Type B pancreatic cell (in vitro differentiated cells): Measurements from ENCODE around the gene PAQR7. TPM values are rescaled to one million over a fixed set of nuclear protein-coding genes. Genes with fewer than 3 reads are reported as not detected.

Experiments used
- DNase-seq: peaks from one replicate; pipeline ENCODE4 v3.0.0; 2021; ENCODE audit warnings: mixed read lengths; ENCODE audit not compliant: unreplicated experiment; ENCODE audit errors: extremely low spot score
- H3K27ac Mint-ChIP-seq: 2 replicates; pipeline ENCODE4 v1.8.0; 2021; ENCODE audit warnings: mild to moderate bottlenecking, mixed read lengths
- H3K27me3 Mint-ChIP-seq: 2 replicates; pipeline ENCODE4 v1.8.0; 2021; ENCODE audit warnings: mixed read lengths
- H3K36me3 Mint-ChIP-seq: 2 replicates; pipeline ENCODE4 v1.8.0; 2021; ENCODE audit warnings: mixed read lengths
- H3K4me1 Mint-ChIP-seq: one replicate; pipeline ENCODE4 v1.8.0; 2021; ENCODE audit warnings: mixed read lengths; ENCODE audit not compliant: unreplicated experiment
- H3K4me3 Mint-ChIP-seq: 2 replicates; pipeline ENCODE4 v1.8.0; 2021; ENCODE audit warnings: mild to moderate bottlenecking, mixed read lengths
- H3K9me3 Mint-ChIP-seq: 2 replicates; pipeline ENCODE4 v1.8.0; 2021; ENCODE audit warnings: mixed read lengths
- CTCF ChIP-seq: fragments of 200-600 bp; sonication (generic); conservative IDR thresholded peaks from 2 replicates; pipeline ENCODE4 v1.5.0; 2021; ENCODE audit warnings: antibody characterized with exemption, mild to moderate bottlenecking
- total RNA-seq: library from RNA; stranded (reverse); gene quantifications from 2 replicates; pipeline ENCODE4 v1.2.1, GENCODE V29; 2021; ENCODE audit warnings: low replicate concordance

PAQR7 gene
- total RNA-seq, 1 donor from 2014 or later = 24.3 TPM

- Mint-ChIP-seq H3K27me3 (no peaks in the 10 kb centered on the region), H3K27ac (no peak overlapping the region), H3K36me3 (peaks cover 3% of the 10 kb centered on the region), H3K4me1 (no peaks in the 10 kb centered on the region), H3K4me3 (no peak overlapping the region), H3K9me3 (no peaks in the 10 kb centered on the region)
- peak; percentile 53 for TF ChIP-seq CTCF
- DNase-seq = no peak
Measured at GRCh38 chr1:25837262-25837875, 38.1 kb downstream of the PAQR7 start.

GRCh38 chr1:25836695-25837094 is 38.8 kb downstream of the PAQR7 start:
- H3K4me3 Mint-ChIP-seq = no peak overlapping the region
- no peaks in the 10 kb centered on the region for H3K27me3 Mint-ChIP-seq
- no peak overlapping the region for H3K27ac Mint-ChIP-seq
- no peaks in the 10 kb centered on the region for H3K9me3 Mint-ChIP-seq
- peak; percentile 16 for DNase-seq
- H3K4me1 Mint-ChIP-seq = no peaks in the 10 kb centered on the region
- TF ChIP-seq CTCF = no peak
- peaks cover 4% of the 10 kb centered on the region for H3K36me3 Mint-ChIP-seq

GRCh38 chr1:25834894-25835293 is 40.6 kb downstream of the PAQR7 start:
- Mint-ChIP-seq H3K27me3 (no peaks in the 10 kb centered on the region), H3K36me3 (peaks cover 4% of the 10 kb centered on the region), H3K4me1 (no peaks in the 10 kb centered on the region), H3K4me3 (no peak overlapping the region), H3K9me3 (no peaks in the 10 kb centered on the region), H3K27ac (no peak overlapping the region)
- TF ChIP-seq CTCF = no peak
- no peak for DNase-seq

- TF ChIP-seq CTCF = no peak
- H3K27me3 Mint-ChIP-seq = no peaks in the 10 kb centered on the region
- peaks cover 7% of the 10 kb centered on the region for H3K36me3 Mint-ChIP-seq
- no peaks in the 10 kb centered on the region for H3K9me3 Mint-ChIP-seq
- DNase-seq = peak; percentile 13
- H3K27ac Mint-ChIP-seq = no peak overlapping the region
- H3K4me3 Mint-ChIP-seq = no peak overlapping the region
- no peaks in the 10 kb centered on the region for H3K4me1 Mint-ChIP-seq
Measured at GRCh38 chr1:25833158-25833557, 42.4 kb downstream of the PAQR7 start.

- peak; percentile 25 for DNase-seq
- TF ChIP-seq CTCF = no peak
- Mint-ChIP-seq H3K36me3 (peaks cover 10% of the 10 kb centered on the region), H3K4me3 (no peak overlapping the region), H3K27ac (no peak overlapping the region), H3K9me3 (no peaks in the 10 kb centered on the region), H3K4me1 (no peaks in the 10 kb centered on the region), H3K27me3 (no peaks in the 10 kb centered on the region)
Measured at GRCh38 chr1:25832336-25833037, 43.0 kb downstream of the PAQR7 start.
